Lower leg skin (tissue), 3 donors: ENCODE measurements around the gene MTARC1.

Source experiments
- CTCF ChIP-seq, 3 donors: fragments of 450-650 bp; IDR thresholded peaks; one replicate each; pipeline ENCODE4 v1.5.1; 2016; ENCODE audit warnings: antibody characterized with exemption in 3 of 3, mild to moderate bottlenecking in 3 of 3, moderate library complexity in 2 of 3
- POLR2A ChIP-seq, 2 donors: fragments of 450-650 bp; IDR thresholded peaks; one replicate each; pipeline ENCODE4 v1.6.1; 2016 to 2017; ENCODE audit warnings: antibody characterized with exemption in 2 of 2, mild to moderate bottlenecking in 1 of 2, moderate library complexity in 1 of 2

GRCh38 chr1:220834155-220834870 lies 47.6 kb downstream of the MTARC1 start:
- TF ChIP-seq CTCF (IDR thresholded peaks at IDR 0.05) (no peak), POLR2A (IDR thresholded peaks at IDR 0.05) (no peak)
